Measurements from ENCODE around the gene DTWD2. TPM values are rescaled to one million over a fixed set of nuclear protein-coding genes. Genes with fewer than 3 reads are reported as not detected.

Gene DTWD2
- total and polyA plus RNA-seq, 2 experiments from 2014 or later: 4.1 to 15.4 TPM

- ATAC-seq (no peak), DNase-seq (ENCODE audit: low spot score) (no peak)
- H3K36me3 Mint-ChIP-seq (ENCODE audit: low read depth): no peaks in the 10 kb centered on the region
- Histone ChIP-seq H3K4me2 (no peak overlapping the region), H3K4me1 (ENCODE audit: insufficient read depth) (peaks cover 5% of the 10 kb centered on the region; the same call in 1 of the 2 replicates), H3K36me3 (ENCODE audit: insufficient read depth) (no peaks in the 10 kb centered on the region), H3K27me3 (ENCODE audit: insufficient read depth) (no peaks in the 10 kb centered on the region), H3K79me2 (replicated peaks; ENCODE audit: insufficient read depth) (no peaks in the 10 kb centered on the region), H4K20me1 (replicated peaks; ENCODE audit: insufficient read depth) (no peaks in the 10 kb centered on the region), H3K9me2 (ENCODE audit: insufficient read depth) (no peaks in the 10 kb centered on the region), H3K27ac (ENCODE audit: low read depth) (no peak overlapping the region), H3F3A (replicated peaks; ENCODE audit: low read depth) (no peaks in the 10 kb centered on the region), H2AFZ (no peak overlapping the region), H3K4me3 (no peak overlapping the region)
- H3K27ac Mint-ChIP-seq: no peak overlapping the region
- no peak for TF ChIP-seq ZNF331 (CRISPR knock-in tag; IDR thresholded peaks at IDR 0.05; ENCODE audit: low read depth)
- TF ChIP-seq CTCF (conservative IDR thresholded peaks at IDR 0.05; ENCODE audit: low read depth in 2 of 2): no peak
- TF ChIP-seq POLR2AphosphoS5 (IDR thresholded peaks at IDR 0.05; ENCODE audit: low read depth): no peak
- TF ChIP-seq REST (IDR thresholded peaks at IDR 0.05; ENCODE audit: unreplicated experiment): no peak
- TF ChIP-seq JUNB (IDR thresholded peaks at IDR 0.05; ENCODE audit: unreplicated experiment): no peak
- no peak for TF ChIP-seq EZH2phosphoT487 (IDR thresholded peaks at IDR 0.05; ENCODE audit: unreplicated experiment)
- TF ChIP-seq CREB1 (CRISPR knock-in tag; IDR thresholded peaks at IDR 0.05; ENCODE audit: low read depth): no peak
- TF ChIP-seq NANOG (IDR thresholded peaks at IDR 0.05; ENCODE audit: borderline replicate concordance): no peak
- no peaks in the 10 kb centered on the region for H3K27me3 Mint-ChIP-seq (ENCODE audit: insufficient read depth, low read depth, poor library complexity)
- H3K4me3 Mint-ChIP-seq: no peak overlapping the region
- H3K9me3 Mint-ChIP-seq: no peaks in the 10 kb centered on the region
- peaks cover 3% of the 10 kb centered on the region; the same call in 2 of the 3 replicates for H3K4me1 Mint-ChIP-seq
Measured at GRCh38 chr5:118888556-118888955, 99.8 kb downstream of the DTWD2 start.

- peak overlapping the region; percentile 3; the same call in 1 of the 2 replicates for H3K27ac Mint-ChIP-seq
- Histone ChIP-seq H3F3A (replicated peaks; ENCODE audit: low read depth) (no peaks in the 10 kb centered on the region), H3K4me1 (ENCODE audit: insufficient read depth) (peaks cover 10% of the 10 kb centered on the region; the same call in 1 of the 2 replicates), H3K27ac (ENCODE audit: low read depth) (peak overlapping the region; percentile 59; the same call in 1 of the 2 replicates), H3K4me2 (no peak overlapping the region), H4K20me1 (replicated peaks; ENCODE audit: insufficient read depth) (no peaks in the 10 kb centered on the region), H3K27me3 (ENCODE audit: insufficient read depth) (no peaks in the 10 kb centered on the region), H2AFZ (peak overlapping the region; percentile 44; the same call in 1 of the 2 replicates), H3K79me2 (replicated peaks; ENCODE audit: insufficient read depth) (no peaks in the 10 kb centered on the region), H3K9me2 (ENCODE audit: insufficient read depth) (no peaks in the 10 kb centered on the region), H3K36me3 (ENCODE audit: insufficient read depth) (no peaks in the 10 kb centered on the region), H3K4me3 (no peak overlapping the region)
- H3K4me1 Mint-ChIP-seq: peaks cover 17% of the 10 kb centered on the region
- H3K4me3 Mint-ChIP-seq: no peak overlapping the region
- H3K9me3 Mint-ChIP-seq: peaks cover 9% of the 10 kb centered on the region
- H3K27me3 Mint-ChIP-seq (ENCODE audit: insufficient read depth, low read depth, poor library complexity): peaks cover 1% of the 10 kb centered on the region
- H3K36me3 Mint-ChIP-seq (ENCODE audit: low read depth): peaks cover 11% of the 10 kb centered on the region; the same call in 2 of the 3 replicates
- peak; percentile 4 for DNase-seq (ENCODE audit: low spot score)
- ATAC-seq: 0 out of 3 replicates have a peak, but pooled peaks have one; percentile 25
- TF ChIP-seq ZNF462 (CRISPR knock-in tag; IDR thresholded peaks at IDR 0.05) (no peak), ETS1 (IDR thresholded peaks at IDR 0.05) (no peak)
Measured at GRCh38 chr5:118883362-118883761, 105.0 kb downstream of the DTWD2 start.
